Measurements from ENCODE around the gene GATAD2A.
A peak's percentile ranks its signal among the peaks of the same experiment; 100 is the strongest.

GATAD2A gene

DNA sequence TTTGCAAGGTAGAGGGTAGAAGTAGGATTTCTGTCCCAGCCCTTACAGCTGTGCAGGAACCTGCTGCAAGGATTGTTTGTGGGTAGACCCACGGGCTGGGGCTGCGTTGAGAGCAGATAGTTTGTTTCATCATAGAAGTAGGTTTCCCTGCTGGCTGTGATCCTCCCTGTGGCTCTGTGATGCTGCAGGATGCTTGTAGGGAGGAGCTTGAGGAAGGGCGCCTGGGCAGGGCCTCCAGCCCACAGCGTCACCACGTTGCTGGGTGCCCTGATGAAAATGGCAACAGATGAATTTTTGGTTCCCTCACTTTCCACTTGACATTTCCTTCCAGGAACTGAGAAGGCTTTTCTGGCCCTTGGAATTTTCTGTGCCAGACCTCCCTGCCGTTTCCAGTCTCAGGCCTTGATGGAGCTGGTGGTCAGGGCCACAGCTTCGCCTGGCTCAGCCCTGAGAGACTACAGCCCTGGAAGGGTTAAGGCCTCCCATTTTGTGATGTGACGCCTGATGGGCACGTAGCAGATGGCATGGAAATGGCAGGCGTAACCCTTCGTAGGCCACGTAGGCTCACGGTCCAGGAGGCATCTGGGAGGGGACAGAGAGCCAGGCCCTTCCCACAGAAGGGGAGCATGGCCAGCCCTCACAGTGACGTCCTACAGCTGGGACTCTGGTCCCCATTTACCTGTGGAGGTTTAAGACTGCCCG is 42.2 kb downstream of the GATAD2A start:
- TF ChIP-seq, protein P1, sequence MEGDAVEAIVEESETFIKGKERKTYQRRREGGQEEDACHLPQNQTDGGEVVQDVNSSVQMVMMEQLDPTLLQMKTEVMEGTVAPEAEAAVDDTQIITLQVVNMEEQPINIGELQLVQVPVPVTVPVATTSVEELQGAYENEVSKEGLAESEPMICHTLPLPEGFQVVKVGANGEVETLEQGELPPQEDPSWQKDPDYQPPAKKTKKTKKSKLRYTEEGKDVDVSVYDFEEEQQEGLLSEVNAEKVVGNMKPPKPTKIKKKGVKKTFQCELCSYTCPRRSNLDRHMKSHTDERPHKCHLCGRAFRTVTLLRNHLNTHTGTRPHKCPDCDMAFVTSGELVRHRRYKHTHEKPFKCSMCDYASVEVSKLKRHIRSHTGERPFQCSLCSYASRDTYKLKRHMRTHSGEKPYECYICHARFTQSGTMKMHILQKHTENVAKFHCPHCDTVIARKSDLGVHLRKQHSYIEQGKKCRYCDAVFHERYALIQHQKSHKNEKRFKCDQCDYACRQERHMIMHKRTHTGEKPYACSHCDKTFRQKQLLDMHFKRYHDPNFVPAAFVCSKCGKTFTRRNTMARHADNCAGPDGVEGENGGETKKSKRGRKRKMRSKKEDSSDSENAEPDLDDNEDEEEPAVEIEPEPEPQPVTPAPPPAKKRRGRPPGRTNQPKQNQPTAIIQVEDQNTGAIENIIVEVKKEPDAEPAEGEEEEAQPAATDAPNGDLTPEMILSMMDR (IDR thresholded peaks at IDR 0.05): no peak
- peak overlapping the region; percentile 73 for H2AFZ ChIP-seq
- H3K4me3 ChIP-seq (ENCODE audit: low read depth, low read length): peak overlapping the region; percentile 15
- H3K79me2 ChIP-seq: peaks cover 74% of the 10 kb centered on the region
- peak overlapping the region; percentile 39 for H3K4me2 ChIP-seq (ENCODE audit: low read length)
- H3K9ac ChIP-seq: peak overlapping the region; percentile 13
- H3K9me3 ChIP-seq (ENCODE audit: control insufficient read depth, low read length): no peaks in the 10 kb centered on the region
- H3K4me1 ChIP-seq: peaks cover 20% of the 10 kb centered on the region
- no peaks in the 10 kb centered on the region for H3K27me3 ChIP-seq (ENCODE audit: control insufficient read depth, insufficient read depth, low read length)
- H3K27ac ChIP-seq: peak overlapping the region; percentile 88
- no peaks in the 10 kb centered on the region for H3K36me3 ChIP-seq (ENCODE audit: control insufficient read depth, insufficient read depth, low read length)

DNA sequence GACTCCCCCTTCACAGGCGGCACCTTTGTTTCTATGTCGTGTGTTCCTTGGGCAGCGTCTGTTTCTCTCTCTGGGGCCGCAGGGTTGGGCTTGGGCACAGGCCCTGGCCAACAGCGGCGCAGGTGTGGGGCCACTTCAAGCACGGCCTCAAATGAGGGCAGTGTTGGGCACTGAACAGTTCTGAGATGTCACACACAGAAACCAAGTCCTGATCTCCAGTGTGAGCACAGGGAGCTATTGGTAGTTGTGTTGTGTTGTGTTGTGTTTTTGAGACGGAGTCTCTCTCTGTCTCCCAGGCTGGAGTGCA is 42.7 kb downstream of the GATAD2A start:
- Histone ChIP-seq H3K4me3 (ENCODE audit: low read depth, low read length) (peak overlapping the region; percentile 15), H3K4me2 (ENCODE audit: low read length) (peak overlapping the region; percentile 39), H3K79me2 (peaks cover 74% of the 10 kb centered on the region), H3K4me1 (peaks cover 20% of the 10 kb centered on the region), H3K9me3 (ENCODE audit: control insufficient read depth, low read length) (no peaks in the 10 kb centered on the region), H2AFZ (peak overlapping the region; percentile 73), H3K27ac (peak overlapping the region; percentile 88), H3K27me3 (ENCODE audit: control insufficient read depth, insufficient read depth, low read length) (no peaks in the 10 kb centered on the region), H3K36me3 (ENCODE audit: control insufficient read depth, insufficient read depth, low read length) (no peaks in the 10 kb centered on the region), H3K9ac (peak overlapping the region; percentile 13)
- TF ChIP-seq, protein P1 (IDR thresholded peaks at IDR 0.05): peak; percentile 12

DNA sequence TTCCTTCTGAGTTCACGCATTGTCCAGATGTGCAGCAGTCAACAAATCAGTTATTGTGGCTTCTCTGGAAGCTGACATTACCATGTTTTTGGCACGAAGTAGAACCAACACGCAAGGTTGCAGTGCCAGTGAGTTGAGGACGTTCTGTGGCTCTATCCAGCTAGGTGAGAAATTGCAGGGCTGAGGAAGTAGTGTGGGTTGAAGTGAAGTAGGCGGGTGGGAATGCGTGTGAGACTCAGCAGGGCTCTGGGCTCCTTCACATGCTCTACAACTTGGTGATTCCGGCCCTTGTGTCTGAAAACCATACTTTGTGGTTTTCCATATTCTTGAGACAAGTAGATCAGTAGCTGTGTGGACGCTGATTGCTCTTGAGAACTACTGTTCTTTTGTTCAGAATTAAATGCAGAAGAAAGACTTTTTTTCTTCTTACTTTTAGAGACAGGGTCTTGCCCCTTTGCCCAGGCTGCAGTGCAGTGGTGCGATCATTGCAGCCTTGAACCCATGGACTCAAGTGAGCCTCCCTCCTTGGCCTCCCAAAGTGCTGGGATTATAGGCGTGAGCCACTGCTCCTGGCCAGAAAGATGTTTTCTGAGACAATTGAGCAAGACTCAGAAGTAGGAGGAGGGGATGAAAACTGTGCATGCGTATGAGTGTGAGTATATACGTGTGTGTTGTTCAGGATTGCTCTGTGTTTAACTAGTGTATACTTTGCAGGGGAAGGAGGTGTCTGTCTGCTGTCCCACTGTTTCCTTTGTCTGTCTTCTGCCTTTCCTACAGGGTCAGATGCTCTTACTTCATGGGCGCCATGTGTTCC is 46.2 kb downstream of the GATAD2A start:
- no peak overlapping the region for H3K4me3 ChIP-seq (ENCODE audit: low read depth, low read length)
- H3K79me2 ChIP-seq: peaks cover 82% of the 10 kb centered on the region
- H3K4me2 ChIP-seq (ENCODE audit: low read length): no peak overlapping the region
- no peaks in the 10 kb centered on the region for H3K27me3 ChIP-seq (ENCODE audit: control insufficient read depth, insufficient read depth, low read length)
- H3K9ac ChIP-seq: no peak overlapping the region
- peaks cover 14% of the 10 kb centered on the region for H3K4me1 ChIP-seq
- no peaks in the 10 kb centered on the region for H3K9me3 ChIP-seq (ENCODE audit: control insufficient read depth, low read length)
- TF ChIP-seq, protein P1 (IDR thresholded peaks at IDR 0.05): no peak
- no peak overlapping the region for H3K27ac ChIP-seq
- no peaks in the 10 kb centered on the region for H3K36me3 ChIP-seq (ENCODE audit: control insufficient read depth, insufficient read depth, low read length)
- H2AFZ ChIP-seq: no peak overlapping the region

DNA sequence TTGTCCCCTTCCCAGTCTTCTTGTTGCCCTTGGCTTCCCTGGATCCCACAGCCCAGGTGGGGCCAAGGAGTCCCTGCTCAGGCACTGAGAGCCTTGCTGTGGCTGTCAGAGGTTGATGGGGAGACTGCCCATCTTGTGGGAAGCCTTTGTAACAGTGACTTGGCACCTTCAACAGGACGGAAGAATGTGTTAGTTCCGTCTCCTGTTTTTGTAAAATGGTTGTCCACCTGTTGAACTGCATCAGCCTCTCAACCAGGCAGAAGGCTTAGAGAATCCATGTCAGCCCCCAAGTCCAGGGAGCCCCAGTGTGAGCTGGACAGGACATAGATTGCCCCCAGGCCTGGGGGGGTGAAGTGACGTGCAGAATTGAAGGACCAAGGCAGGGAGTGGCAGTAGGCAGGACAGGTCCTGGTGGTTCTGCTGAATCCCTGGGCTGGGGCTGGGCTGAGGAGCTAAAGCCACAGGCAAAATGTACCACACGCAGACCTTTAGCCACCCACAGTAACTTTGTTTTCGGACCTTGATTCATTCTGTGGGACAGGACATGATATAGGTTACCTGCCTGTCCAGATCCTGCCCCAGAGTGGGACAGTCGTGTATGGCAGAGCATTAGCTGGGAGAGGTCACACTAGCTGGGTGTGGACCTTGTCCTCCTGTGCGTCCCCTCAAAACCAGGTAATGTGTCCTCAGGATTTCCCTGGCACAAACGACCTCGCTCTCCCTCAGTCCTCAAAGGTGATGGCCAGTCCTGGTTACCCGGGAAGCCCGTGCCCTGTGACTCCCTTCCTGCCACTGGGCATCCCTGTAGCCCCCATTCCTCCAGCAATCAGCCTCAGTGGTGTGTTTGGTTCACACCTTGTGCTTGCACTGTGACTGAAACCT is 47.0 kb downstream of the GATAD2A start:
- Histone ChIP-seq H3K27ac (no peak overlapping the region), H3K4me1 (peaks cover 6% of the 10 kb centered on the region), H3K4me2 (ENCODE audit: low read length) (no peak overlapping the region), H3K9me3 (ENCODE audit: control insufficient read depth, low read length) (no peaks in the 10 kb centered on the region), H3K4me3 (ENCODE audit: low read depth, low read length) (no peak overlapping the region), H3K36me3 (ENCODE audit: control insufficient read depth, insufficient read depth, low read length) (no peaks in the 10 kb centered on the region), H3K27me3 (ENCODE audit: control insufficient read depth, insufficient read depth, low read length) (no peaks in the 10 kb centered on the region), H2AFZ (no peak overlapping the region), H3K79me2 (peaks cover 80% of the 10 kb centered on the region), H3K9ac (no peak overlapping the region)
- TF ChIP-seq, protein P1 (IDR thresholded peaks at IDR 0.05): no peak
